B cell (primary cell): ENCODE measurements around the gene TPI1.

ENCODE experiments used
- EZH2 ChIP-seq: IDR thresholded peaks from 2 replicates; pipeline ENCODE4 v1.6.1; 2012; ENCODE audit warnings: borderline replicate concordance, low read depth, mild to moderate bottlenecking, moderate library complexity, low read length; ENCODE audit not compliant: insufficient read depth, poor library complexity, severe bottlenecking
- TF ChIP-seq, protein P1 (sequence below): fragments of 200-600 bp; IDR thresholded peaks from one replicate; pipeline ENCODE4 v1.8.0; 2022; ENCODE audit warnings: antibody characterized with exemption, mild to moderate bottlenecking

DNA sequence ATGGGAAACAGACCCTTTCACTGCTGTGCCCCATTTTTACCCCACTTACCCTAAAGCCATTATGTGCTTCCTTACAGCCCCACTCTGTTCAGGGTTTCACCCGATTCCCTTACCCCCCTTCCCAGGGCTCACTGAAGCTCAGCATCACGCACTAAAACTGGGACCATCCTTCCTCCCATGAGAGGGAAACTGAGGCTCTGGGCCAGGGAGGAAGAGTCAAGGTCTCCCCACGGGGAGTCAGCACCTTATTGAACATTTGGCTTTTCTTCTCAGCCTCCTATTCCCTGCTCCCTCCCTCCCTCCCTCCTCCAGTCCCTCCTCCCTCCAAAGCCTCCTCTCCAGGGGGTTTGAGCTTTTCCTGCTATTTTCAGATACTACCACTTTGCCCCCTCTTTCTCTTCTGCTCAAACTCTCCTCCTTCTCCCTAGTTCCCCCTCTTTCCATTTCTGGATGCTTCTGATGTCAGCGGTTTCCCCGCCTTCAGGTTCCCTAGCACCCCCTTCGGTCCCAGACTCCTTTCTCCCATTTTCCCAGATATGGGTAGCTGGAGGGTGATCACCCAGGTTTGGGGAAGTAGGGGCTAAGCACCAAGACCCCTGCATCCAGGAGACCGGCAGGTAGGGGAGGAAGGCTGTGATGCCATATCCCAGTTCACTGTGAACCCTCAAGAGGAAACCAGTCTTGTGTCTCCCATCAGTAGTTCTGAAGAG lies 44.8 kb upstream of the TPI1 start:
- TF ChIP-seq, protein P1, sequence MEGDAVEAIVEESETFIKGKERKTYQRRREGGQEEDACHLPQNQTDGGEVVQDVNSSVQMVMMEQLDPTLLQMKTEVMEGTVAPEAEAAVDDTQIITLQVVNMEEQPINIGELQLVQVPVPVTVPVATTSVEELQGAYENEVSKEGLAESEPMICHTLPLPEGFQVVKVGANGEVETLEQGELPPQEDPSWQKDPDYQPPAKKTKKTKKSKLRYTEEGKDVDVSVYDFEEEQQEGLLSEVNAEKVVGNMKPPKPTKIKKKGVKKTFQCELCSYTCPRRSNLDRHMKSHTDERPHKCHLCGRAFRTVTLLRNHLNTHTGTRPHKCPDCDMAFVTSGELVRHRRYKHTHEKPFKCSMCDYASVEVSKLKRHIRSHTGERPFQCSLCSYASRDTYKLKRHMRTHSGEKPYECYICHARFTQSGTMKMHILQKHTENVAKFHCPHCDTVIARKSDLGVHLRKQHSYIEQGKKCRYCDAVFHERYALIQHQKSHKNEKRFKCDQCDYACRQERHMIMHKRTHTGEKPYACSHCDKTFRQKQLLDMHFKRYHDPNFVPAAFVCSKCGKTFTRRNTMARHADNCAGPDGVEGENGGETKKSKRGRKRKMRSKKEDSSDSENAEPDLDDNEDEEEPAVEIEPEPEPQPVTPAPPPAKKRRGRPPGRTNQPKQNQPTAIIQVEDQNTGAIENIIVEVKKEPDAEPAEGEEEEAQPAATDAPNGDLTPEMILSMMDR, result no peak
- no peak for TF ChIP-seq EZH2
